Hepatocyte (in vitro differentiated cells): ENCODE measurements around the gene PLAAT3.

ENCODE experiments used
- EZH2phosphoT487 ChIP-seq: fragments of 200-600 bp; sonication (generic); IDR thresholded peaks from one replicate; pipeline ENCODE4 v1.6.1; 2018; ENCODE audit warnings: antibody characterized with exemption, mild to moderate bottlenecking, low read depth, moderate library complexity; ENCODE audit not compliant: unreplicated experiment, severe bottlenecking
- TF ChIP-seq, protein P1 (sequence below): fragments of 200-600 bp; sonication (generic); IDR thresholded peaks from 2 replicates; pipeline ENCODE4 v1.5.1; 2016; ENCODE audit warnings: antibody characterized with exemption, mild to moderate bottlenecking; ENCODE audit not compliant: poor library complexity

DNA sequence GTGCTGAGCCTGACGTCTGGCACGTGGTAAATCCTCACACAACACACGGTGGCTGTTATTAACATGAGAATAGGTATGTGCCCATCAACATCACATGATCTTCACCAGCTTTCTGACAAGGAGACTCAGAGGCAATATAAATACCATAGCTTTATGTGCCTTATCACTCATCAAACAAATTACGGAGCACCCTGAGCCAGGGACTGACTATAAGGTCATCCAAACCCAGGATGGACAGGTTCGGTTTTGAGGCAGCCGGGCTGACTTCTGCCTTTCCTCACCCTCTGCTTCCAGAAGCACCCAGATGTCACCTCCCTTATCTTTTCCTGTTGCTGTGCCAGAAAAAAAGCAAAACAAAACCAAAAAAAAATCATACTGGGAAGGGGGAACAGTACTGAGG is 5.7 kb upstream of the PLAAT3 start:
- TF ChIP-seq EZH2phosphoT487 = no peak
- TF ChIP-seq, protein P1, sequence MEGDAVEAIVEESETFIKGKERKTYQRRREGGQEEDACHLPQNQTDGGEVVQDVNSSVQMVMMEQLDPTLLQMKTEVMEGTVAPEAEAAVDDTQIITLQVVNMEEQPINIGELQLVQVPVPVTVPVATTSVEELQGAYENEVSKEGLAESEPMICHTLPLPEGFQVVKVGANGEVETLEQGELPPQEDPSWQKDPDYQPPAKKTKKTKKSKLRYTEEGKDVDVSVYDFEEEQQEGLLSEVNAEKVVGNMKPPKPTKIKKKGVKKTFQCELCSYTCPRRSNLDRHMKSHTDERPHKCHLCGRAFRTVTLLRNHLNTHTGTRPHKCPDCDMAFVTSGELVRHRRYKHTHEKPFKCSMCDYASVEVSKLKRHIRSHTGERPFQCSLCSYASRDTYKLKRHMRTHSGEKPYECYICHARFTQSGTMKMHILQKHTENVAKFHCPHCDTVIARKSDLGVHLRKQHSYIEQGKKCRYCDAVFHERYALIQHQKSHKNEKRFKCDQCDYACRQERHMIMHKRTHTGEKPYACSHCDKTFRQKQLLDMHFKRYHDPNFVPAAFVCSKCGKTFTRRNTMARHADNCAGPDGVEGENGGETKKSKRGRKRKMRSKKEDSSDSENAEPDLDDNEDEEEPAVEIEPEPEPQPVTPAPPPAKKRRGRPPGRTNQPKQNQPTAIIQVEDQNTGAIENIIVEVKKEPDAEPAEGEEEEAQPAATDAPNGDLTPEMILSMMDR = no peak
